Loucy (cell line): ENCODE results near the gene ZMYM3.

Experiments used
- CTCF ChIP-seq: fragments of 200-600 bp; sonication (generic); conservative IDR thresholded peaks from 2 replicates; pipeline ENCODE4 v1.5.1; 2014; ENCODE audit warnings: mild to moderate bottlenecking, antibody characterized with exemption, low read length
- EZH2phosphoT487 ChIP-seq: fragments of 200-600 bp; IDR thresholded peaks from 2 replicates; pipeline ENCODE4 v1.6.1; 2018; ENCODE audit warnings: antibody characterized with exemption, mild to moderate bottlenecking, moderate library complexity, borderline replicate concordance

- TF ChIP-seq CTCF (no peak), EZH2phosphoT487 (no peak)
Observed at GRCh38 chrX:71225676-71226075, 28.3 kb downstream of the ZMYM3 start.
